ENCODE results near the gene ZKSCAN1.

ZKSCAN1 gene

GRCh38 chr7:100040575-100040974 is 25.2 kb downstream of the ZKSCAN1 start:
- DNase-seq = no peak

- no peak for DNase-seq
Observed at GRCh38 chr7:100044718-100045117, 29.3 kb downstream of the ZKSCAN1 start.

- DNase-seq = no peak
Observed at GRCh38 chr7:100048680-100049079, 33.3 kb downstream of the ZKSCAN1 start.

- DNase-seq = peak; percentile 81
Observed at GRCh38 chr7:100049441-100050291, 34.3 kb downstream of the ZKSCAN1 start, which contains the start of gene ZSCAN21. TSS of gene ZSCAN21 (plus strand) at chr7:100049774. CDS start at chr7:100057007, 7,233 bp downstream.

GRCh38 chr7:100051611-100052010 is 36.2 kb downstream of the ZKSCAN1 start:
- DNase-seq = no peak

GRCh38 chr7:100053215-100053614 is 37.8 kb downstream of the ZKSCAN1 start:
- DNase-seq = no peak

- no peak for DNase-seq
Observed at GRCh38 chr7:100057006-100057405, 41.6 kb downstream of the ZKSCAN1 start.

GRCh38 chr7:100059251-100059739 is 43.9 kb downstream of the ZKSCAN1 start:
- DNase-seq = no peak

GRCh38 chr7:100061518-100062193 is 46.3 kb downstream of the ZKSCAN1 start:
- no peak for DNase-seq

- DNase-seq = no peak
Observed at GRCh38 chr7:100063376-100063775, 48.0 kb downstream of the ZKSCAN1 start.

GRCh38 chr7:100064162-100064561 is 48.8 kb downstream of the ZKSCAN1 start:
- no peak for DNase-seq

GRCh38 chr7:100065452-100066186 is 50.2 kb downstream of the ZKSCAN1 start:
- DNase-seq = no peak

GRCh38 chr7:100066953-100067352 is 51.6 kb downstream of the ZKSCAN1 start:
- DNase-seq = no peak

GRCh38 chr7:100069991-100070390 is 54.6 kb downstream of the ZKSCAN1 start:
- no peak for DNase-seq

- no peak for DNase-seq
Observed at GRCh38 chr7:100071018-100071723, 55.8 kb downstream of the ZKSCAN1 start.

GRCh38 chr7:100072462-100072861 is 57.1 kb downstream of the ZKSCAN1 start:
- no peak for DNase-seq

GRCh38 chr7:100074841-100075240 is 59.4 kb downstream of the ZKSCAN1 start:
- no peak for DNase-seq

GRCh38 chr7:100075418-100075817 is 60.0 kb downstream of the ZKSCAN1 start:
- DNase-seq = no peak

- no peak for DNase-seq
Observed at GRCh38 chr7:100077205-100077604, 61.8 kb downstream of the ZKSCAN1 start.

GRCh38 chr7:100079024-100079560 is 63.7 kb downstream of the ZKSCAN1 start:
- no peak for DNase-seq

GRCh38 chr7:100080907-100081534 is 65.6 kb downstream of the ZKSCAN1 start:
- DNase-seq = no peak
